Spinal cord (tissue), 4 donors: Measurements from ENCODE around the gene ALG13. TPM values are rescaled to one million over a fixed set of nuclear protein-coding genes. Genes with fewer than 3 reads are reported as not detected.
A peak's percentile ranks its signal among the peaks of the same experiment; 100 is the strongest.

Source experiments
- polyA plus RNA-seq, 2 donors: library from polyadenylated mRNA; unstranded; fragments of 120-200 nt; gene quantifications; one replicate each; pipeline ENCODE4 v1.2.1, GENCODE V29; 2013; ENCODE audit not compliant: insufficient read length in 2 of 2
- small RNA-seq: library from RNA; depleted of rRNA; stranded (forward); fragments of <200 nt; gene quantifications from one replicate; pipeline ENCODE3, GENCODE V24; 2014; ENCODE audit warnings: low replicate concordance
- total RNA-seq, 2 donors: library from RNA; depleted of rRNA in 1 of 2; stranded (reverse); fragments of 120-200 nt in 1 of 2; fragments of >200 nt in 1 of 2; gene quantifications; one replicate each; pipeline versions ENCODE4 v1.2.3 to v1.2.4, GENCODE V29; 2013 to 2014

Gene ALG13
- total and polyA plus RNA-seq, 4 donors, result 45.2 to 69.4 (median 56.0) TPM

Small RNA genes within 50 kb of the gene (small RNA-seq; reads per million reads assigned to genes)
- gene RNA5SP512, result 0.28 reads per million, percentile 24 among the genes with 10 or more reads in this experiment

Other genes starting within 250 kb of the ALG13 start
- 1 to 10 TPM in 1 of 2 donors, under 1 TPM in 1; 0.83 to 5.1 TPM for gene SERTM2, start 169.5 kb upstream of the ALG13 start, total RNA-seq
- gene SERTM2, start 169.5 kb upstream of the ALG13 start, polyA plus RNA-seq, result 1 to 10 TPM; 1.4 to 2.0 TPM
- under 1 TPM; 0.06 to 0.10 TPM for gene TRPC5OS, start 195.0 kb downstream of the ALG13 start, total RNA-seq
- under 1 TPM; 0.12 to 0.17 TPM for gene TRPC5OS, start 195.0 kb downstream of the ALG13 start, polyA plus RNA-seq